Loucy (cell line): Measurements from ENCODE around the gene DNAJB4.

ENCODE experiments used
- EZH2phosphoT487 ChIP-seq: fragments of 200-600 bp; IDR thresholded peaks from 2 replicates; pipeline ENCODE4 v1.6.1; 2018; ENCODE audit warnings: antibody characterized with exemption, mild to moderate bottlenecking, moderate library complexity, borderline replicate concordance
- TF ChIP-seq, protein P1 (sequence below): fragments of 200-600 bp; sonication (generic); conservative IDR thresholded peaks from 2 replicates; pipeline ENCODE4 v1.5.1; 2014; ENCODE audit warnings: mild to moderate bottlenecking, antibody characterized with exemption, low read length

DNA sequence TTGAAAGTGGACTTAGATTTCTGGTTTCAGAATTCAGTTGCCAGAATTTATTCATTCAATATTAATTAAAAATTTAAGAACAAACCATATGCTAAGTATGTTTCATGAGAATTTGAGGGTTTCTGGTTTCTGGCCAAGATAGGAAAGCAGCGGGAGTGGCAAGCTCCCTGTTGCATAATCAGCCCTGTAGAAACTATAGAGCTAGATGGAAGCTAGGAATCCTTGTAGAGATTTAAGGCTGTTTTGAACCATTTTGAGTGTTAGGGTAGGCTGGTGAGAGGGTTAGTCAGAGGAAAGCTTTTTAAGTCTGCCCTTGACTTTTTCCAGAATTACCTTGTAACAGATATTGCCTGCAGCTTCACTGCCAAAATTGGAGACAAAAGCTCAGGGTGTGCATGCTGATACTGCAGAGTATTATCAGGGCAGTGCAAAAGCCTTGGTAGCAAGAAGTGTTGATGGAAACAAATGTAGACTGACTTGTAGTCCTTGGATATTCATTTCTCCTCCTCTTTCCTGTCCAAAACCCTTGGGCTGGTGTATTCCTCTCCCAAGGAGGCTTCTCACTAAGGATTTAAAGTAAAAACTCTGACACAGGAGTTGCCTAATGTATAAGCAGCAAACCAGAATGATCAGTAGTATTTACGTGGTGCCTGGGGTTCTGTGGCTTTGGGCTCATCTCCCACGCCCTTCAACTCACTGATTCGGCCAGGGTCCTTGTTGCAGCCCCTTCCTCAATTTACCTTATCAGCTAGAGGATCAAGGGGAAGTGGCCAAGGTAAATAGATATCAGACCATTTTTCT lies 28.5 kb downstream of the DNAJB4 start:
- TF ChIP-seq, protein P1, sequence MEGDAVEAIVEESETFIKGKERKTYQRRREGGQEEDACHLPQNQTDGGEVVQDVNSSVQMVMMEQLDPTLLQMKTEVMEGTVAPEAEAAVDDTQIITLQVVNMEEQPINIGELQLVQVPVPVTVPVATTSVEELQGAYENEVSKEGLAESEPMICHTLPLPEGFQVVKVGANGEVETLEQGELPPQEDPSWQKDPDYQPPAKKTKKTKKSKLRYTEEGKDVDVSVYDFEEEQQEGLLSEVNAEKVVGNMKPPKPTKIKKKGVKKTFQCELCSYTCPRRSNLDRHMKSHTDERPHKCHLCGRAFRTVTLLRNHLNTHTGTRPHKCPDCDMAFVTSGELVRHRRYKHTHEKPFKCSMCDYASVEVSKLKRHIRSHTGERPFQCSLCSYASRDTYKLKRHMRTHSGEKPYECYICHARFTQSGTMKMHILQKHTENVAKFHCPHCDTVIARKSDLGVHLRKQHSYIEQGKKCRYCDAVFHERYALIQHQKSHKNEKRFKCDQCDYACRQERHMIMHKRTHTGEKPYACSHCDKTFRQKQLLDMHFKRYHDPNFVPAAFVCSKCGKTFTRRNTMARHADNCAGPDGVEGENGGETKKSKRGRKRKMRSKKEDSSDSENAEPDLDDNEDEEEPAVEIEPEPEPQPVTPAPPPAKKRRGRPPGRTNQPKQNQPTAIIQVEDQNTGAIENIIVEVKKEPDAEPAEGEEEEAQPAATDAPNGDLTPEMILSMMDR = no peak
- TF ChIP-seq EZH2phosphoT487 = no peak
